SHP77 treated with DMSO at 0.1 percent for 48 hours (cell line): ENCODE results near the gene COL6A3.
"Not testable (repeated sequence)": the region's sequence is repeated elsewhere in the genome, so short reads cannot be mapped to it uniquely, and the experiment has no call there.

Source experiments
- DNase-seq: peaks from one replicate; lab custom pipeline; 2025; lab: John Stamatoyannopoulos, UW

Gene COL6A3

GRCh38 chr2:237412988-237413776 is 782 bp downstream of the COL6A3 start:
- no peak for DNase-seq

- no peak for DNase-seq
Measured at GRCh38 chr2:237412646-237412987, 1.3 kb downstream of the COL6A3 start.

DNA sequence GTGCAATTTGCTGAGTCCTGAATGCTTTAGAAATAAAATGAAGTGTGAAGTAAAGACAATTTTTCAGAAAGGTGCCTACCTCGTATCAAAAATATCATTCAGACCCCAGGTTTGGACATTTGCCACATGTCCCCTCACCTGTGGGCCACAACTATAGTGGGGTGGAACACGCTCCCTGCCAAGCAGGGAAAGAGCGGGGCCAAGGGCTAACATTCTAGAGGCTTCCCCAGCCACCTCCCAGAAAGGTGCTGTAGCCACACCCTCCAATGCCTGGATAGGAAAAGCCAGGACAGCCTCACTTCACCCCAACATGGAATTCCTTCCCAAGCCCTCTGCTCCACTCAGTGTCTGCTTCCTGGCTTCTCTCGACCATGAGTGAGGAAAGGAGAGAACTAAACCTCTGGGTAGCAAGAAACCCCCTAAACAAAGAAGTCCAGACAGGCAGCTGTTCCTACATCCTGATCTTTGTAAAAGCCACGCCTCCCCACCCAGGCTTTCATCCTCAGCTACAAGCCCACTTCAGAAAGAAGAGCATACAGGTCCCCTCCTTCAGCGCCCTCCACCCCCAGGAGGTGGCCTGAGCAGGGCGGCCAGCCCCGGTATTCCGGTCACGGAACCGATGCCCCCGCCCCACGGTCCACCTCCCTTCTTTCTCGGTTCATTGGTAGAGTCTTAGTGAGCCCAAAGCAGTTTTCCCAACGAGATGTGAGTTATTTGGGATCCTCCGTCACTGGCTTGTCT is 2.1 kb downstream of the COL6A3 start:
- DNase-seq: no peak

DNA sequence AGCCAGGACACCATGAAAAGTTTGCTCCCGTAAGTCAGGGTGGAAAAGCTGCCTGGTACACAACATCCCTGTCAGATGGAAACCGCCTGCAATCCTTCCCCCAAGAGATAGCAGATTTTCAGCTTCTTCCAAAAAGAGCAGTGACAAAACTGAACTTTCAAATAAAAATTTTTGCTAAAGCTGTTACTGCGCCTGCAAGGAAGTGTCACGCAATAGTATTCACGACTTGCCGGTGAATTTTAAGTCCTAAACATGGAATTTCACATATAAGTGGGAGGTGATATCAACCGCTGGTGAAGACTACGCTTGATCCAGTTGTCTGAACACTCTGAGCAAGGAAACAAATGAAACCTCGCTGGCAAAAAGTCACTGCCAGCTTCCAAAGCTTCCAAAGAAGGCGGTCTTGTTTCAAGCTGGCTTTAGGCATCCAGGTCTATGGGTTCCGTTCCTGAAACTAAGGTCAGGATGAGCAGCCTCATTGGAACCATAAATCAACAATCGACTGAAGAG is 2.8 kb downstream of the COL6A3 start:
- no peak for DNase-seq

DNA sequence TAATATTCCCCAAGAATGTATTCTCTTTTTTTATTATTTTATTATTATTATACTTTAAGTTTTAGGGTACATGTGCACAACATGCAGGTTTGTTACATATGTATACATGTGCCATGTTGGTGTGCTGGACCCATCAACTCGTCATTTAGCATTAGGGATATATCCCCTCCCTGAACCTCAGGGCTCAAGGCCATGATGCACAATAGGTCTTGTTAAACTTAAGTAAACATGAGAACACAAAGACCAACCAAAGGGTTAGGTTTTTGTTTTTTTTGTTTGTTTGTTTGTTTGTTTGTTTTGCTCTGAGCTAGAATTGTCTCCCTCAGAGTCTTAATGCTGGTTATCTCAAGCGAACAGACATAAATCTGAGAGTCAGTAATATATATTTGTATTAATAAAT is 4.7 kb downstream of the COL6A3 start:
- not testable (repeated sequence) for DNase-seq

GRCh38 chr2:237408335-237409000 is 5.5 kb downstream of the COL6A3 start:
- DNase-seq: no peak

GRCh38 chr2:237407700-237408099 is 6.3 kb downstream of the COL6A3 start:
- DNase-seq: no peak

DNA sequence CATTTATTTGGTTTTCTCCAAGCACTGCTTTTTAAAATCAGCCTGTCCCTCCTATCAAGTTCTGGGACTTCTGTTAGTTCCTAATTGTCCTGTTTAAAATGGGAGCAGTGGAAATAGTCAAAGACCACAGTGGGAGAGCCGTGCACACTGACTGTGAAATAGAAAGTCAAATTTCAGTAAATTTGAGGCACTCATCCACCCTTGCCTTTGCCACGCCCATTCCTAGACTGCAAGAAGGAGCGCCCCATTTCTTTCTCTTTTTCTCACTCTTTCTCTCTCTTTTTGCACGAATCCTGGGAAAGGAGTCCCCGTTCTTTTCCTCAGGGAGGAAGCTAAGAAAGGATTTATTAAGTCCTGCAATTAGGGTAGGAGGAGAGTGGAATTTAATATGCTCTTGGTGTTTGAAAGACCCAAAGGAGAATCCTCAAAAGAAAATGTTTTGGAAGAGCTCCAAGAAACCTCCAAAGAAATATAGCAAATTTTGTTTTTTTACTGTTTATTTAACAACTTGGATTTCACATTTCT is 7.5 kb downstream of the COL6A3 start:
- DNase-seq: no peak

DNA sequence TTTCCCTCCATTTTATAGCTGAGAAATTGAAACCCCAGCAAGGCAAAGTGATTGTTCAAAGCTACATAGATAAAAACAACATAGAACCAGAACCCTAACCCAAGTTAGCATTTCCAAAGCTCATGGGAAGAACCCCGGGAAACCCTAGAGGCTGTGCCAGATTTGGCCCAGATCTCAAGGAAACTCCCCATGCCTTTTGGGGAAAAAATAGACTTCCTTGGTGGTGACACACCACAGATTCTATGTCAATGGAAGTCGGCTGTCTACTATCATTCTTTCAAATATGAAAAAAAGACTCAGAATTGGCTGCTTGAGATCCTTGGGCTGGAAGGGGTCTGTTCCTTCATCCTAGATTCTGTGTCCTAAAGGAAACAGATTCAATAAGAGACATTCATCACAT is 8.4 kb downstream of the COL6A3 start:
- DNase-seq: no peak

DNA sequence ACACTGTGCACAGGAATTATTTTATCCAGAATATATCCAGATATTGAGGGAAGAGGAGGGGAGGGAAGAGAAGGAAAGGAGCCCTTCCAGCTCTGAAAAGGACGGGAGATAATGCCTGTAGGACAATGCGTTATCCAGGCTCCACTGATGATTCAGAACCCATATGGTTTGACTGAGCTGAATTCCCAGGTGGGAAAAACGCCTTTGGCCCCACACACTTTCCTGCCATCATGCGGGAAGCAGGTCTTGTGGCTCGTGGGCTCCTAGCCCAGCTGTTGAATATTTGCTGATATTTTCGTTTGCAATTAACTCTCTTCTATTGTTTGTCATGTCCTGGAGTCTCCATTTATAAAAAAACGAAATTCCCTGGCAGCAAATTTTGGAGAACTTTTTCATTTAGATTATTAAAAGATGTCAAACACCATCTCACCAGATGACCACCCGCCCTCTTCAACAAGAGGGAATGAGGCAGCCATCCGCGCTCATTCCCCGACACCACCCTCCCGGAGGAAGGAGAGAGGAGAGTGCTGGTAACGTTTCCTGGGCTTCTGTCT is 8.9 kb downstream of the COL6A3 start:
- DNase-seq: no peak

DNA sequence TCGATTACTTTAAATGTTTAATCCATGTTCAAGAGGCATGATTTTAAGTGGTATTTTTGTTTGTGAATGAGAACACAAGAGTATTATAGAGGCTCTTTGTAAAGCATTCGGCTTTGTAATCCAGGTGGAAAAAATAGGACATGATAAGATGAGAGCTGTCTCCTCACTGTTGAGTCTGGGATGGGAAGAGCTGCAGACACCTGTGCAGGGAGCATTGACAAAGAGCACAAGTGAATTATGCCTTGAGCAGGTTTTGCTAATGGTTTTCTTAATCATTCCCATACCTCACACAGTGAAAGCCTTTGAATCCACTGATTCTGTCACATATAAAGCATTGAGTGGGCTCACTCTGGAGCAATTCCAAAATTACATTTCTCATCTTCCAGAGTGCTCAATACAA is 9.6 kb downstream of the COL6A3 start:
- no peak for DNase-seq

- no peak for DNase-seq
Measured at GRCh38 chr2:237403024-237403882, 10.7 kb downstream of the COL6A3 start.

DNA sequence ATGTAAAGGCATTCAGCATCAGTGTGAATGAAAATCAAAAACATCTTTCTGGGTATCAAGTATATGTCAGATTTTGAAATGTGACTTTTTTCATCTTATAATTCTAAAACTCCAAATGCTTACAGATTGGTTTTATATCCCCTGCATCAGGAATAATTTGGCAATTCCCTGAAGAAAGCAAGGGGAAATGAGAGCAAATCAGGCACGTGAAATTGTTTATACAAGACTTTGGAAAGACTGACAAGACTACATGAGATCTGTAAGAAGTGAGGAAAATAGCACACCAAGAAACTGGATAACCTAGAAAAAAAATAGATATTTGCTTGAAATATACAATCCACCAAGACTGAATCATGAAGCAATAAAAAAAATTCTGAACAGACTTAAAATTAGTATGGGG is 13.8 kb downstream of the COL6A3 start:
- no peak for DNase-seq

DNA sequence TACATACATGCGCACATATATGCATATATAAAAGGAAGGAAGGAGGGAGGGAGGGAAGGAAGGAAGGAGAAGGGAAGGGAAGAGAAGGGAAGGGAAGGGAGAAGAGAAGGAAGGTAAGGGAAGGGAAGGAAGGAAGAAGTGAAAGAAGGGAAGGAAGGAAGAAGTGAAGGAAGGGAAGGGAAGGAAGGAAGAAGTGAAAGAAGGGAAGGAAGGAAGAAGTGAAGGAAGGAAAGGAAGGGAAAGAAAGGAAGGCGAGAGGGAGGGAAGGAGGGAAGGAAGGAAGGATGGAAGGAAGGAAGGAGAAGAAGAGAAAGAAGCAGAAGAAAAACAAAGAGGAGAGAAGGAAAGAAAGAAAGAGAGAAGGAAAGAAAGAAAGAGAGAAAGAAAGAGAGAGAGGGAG is 16.9 kb downstream of the COL6A3 start:
- DNase-seq: no peak

- DNase-seq: no peak
Measured at GRCh38 chr2:237393523-237393922, 20.4 kb downstream of the COL6A3 start.

GRCh38 chr2:237392186-237392585 is 21.8 kb downstream of the COL6A3 start:
- DNase-seq: no peak

DNA sequence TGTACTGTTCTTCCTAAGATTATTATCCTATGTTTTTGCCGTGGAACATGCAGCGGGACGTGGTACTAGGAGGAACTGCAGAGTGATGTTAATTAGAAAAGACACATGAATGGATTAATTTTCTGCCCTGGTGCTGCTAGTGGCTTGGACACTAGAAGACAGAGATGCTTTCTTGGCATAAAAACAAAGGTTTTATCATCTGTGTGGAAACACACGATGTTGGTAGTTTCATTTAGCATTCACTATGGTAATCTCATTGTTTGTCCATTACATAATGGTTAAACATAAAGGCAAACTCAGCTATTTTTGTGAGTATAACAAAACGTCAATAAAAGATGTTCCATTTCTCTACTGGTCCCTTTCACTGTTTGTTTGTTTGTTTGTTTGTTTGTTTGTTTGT is 22.8 kb downstream of the COL6A3 start:
- DNase-seq: no peak

- no peak for DNase-seq
Measured at GRCh38 chr2:237390235-237390634, 23.7 kb downstream of the COL6A3 start.

DNA sequence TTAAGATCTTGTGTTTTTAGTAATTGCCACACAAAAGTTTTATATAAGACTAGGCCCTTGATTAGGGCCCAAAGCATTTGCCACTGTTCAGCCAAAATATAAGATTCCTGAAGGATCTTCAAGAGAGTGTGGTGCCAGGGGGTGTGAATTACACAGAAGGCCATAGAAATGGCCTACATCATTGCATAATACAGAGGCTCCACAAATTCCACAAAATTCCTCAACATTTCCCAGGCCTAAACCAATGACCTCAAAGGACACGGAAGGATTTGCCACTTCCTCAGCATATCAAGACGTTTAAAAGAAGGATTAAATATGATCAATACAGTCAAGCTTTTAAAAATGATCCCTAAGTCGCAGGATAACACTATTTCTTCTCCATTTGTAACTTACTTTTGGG is 24.1 kb downstream of the COL6A3 start:
- no peak for DNase-seq

DNA sequence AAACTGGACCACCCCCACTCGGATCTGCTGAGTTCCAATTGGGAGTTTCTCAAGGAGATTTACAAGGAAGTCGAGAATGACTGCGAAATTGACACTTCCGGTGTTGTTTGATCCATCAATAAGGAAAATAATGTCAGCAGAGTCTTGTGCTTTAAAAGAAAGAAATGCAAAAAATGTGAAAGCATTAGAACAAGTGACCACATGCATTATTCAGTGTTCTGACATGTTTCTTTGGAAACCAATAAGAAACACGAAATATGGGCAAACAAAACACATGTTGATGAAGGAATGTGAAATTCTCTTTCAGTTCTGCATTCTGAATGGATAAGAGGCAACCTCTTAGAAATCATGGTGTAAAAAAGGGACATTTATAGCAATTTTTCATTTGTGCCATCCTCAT is 25.9 kb downstream of the COL6A3 start:
- no peak for DNase-seq

DNA sequence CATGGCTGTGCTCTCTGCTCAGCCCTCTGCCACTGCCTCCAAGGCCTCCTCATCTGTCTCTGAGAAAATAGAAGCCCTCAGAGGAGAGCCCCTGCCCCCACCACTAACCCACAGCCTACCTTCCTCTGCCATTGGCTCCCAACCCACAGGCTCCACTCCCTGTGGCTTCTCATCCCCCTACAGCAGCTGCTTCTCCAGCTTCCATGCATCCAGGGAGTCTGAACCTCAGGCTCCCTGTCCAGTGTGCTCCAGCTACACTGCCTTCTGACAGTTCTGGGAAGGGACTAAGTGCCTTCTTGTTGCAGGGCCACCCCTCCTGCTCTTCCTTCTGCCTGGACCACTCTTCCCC is 29.3 kb downstream of the COL6A3 start:
- no peak for DNase-seq
